Mesothelial cell of epicardium (in vitro differentiated cells): Measurements from ENCODE around the gene SOX5. TPM values are rescaled to one million over a fixed set of nuclear protein-coding genes. Genes with fewer than 3 reads are reported as not detected.

Experiments
- DNase-seq, 2 experiments: peaks; one replicate each; pipeline ENCODE4 v3.0.0; 2021; ENCODE audit warnings: low spot score in 2 of 2; ENCODE audit not compliant: unreplicated experiment in 2 of 2
- H3K27ac Mint-ChIP-seq: 2 replicates; pipeline ENCODE4 v1.8.0; 2021; ENCODE audit warnings: mixed read lengths
- H3K27me3 Mint-ChIP-seq: 2 replicates; pipeline ENCODE4 v1.8.0; 2021; ENCODE audit warnings: low read depth, mixed read lengths
- H3K36me3 Mint-ChIP-seq: 2 replicates; pipeline ENCODE4 v1.8.0; 2021; ENCODE audit warnings: mixed read lengths
- H3K4me1 Mint-ChIP-seq: 2 replicates; pipeline ENCODE4 v1.8.0; 2021; ENCODE audit warnings: mixed read lengths
- H3K4me3 Mint-ChIP-seq: 2 replicates; pipeline ENCODE4 v1.8.0; 2021; ENCODE audit warnings: mild to moderate bottlenecking, moderate library complexity, mixed read lengths
- H3K9me3 Mint-ChIP-seq: 2 replicates; pipeline ENCODE4 v1.8.0; 2021; ENCODE audit warnings: mixed read lengths
- CTCF ChIP-seq: fragments of 200-600 bp; sonication (generic); IDR thresholded peaks from one replicate; pipeline ENCODE4 v1.5.0; 2021; ENCODE audit warnings: antibody characterized with exemption; ENCODE audit not compliant: unreplicated experiment
- total RNA-seq: library from RNA; stranded (reverse); gene quantifications from 3 replicates; pipeline ENCODE4 v1.2.1, GENCODE V29; 2021

The SOX5 gene
- total RNA-seq, 1 donor from 2014 or later = 18.4 TPM

GRCh38 chr12:23708185-23708837 is 241.2 kb downstream of the SOX5 start:
- Mint-ChIP-seq H3K36me3 (no peaks in the 10 kb centered on the region), H3K4me1 (peaks cover 11% of the 10 kb centered on the region), H3K27ac (no peak overlapping the region), H3K9me3 (no peaks in the 10 kb centered on the region), H3K27me3 (no peaks in the 10 kb centered on the region), H3K4me3 (no peak overlapping the region)
- no peak for DNase-seq
- no peak for TF ChIP-seq CTCF

- no peak overlapping the region for H3K4me3 Mint-ChIP-seq
- no peak for DNase-seq
- TF ChIP-seq CTCF = no peak
- H3K27me3 Mint-ChIP-seq = no peaks in the 10 kb centered on the region
- H3K9me3 Mint-ChIP-seq = no peaks in the 10 kb centered on the region
- H3K27ac Mint-ChIP-seq = no peak overlapping the region
- H3K4me1 Mint-ChIP-seq = peaks cover 11% of the 10 kb centered on the region
- H3K36me3 Mint-ChIP-seq = no peaks in the 10 kb centered on the region
Measured at GRCh38 chr12:23707270-23707669, 242.2 kb downstream of the SOX5 start.

GRCh38 chr12:23704992-23705943 is 244.2 kb downstream of the SOX5 start:
- H3K4me1 Mint-ChIP-seq = peaks cover 11% of the 10 kb centered on the region
- no peak for TF ChIP-seq CTCF
- H3K4me3 Mint-ChIP-seq = no peak overlapping the region
- no peaks in the 10 kb centered on the region for H3K27me3 Mint-ChIP-seq
- no peak for DNase-seq
- H3K27ac Mint-ChIP-seq = no peak overlapping the region
- no peaks in the 10 kb centered on the region for H3K9me3 Mint-ChIP-seq
- no peaks in the 10 kb centered on the region for H3K36me3 Mint-ChIP-seq

GRCh38 chr12:23703051-23703450 is 246.4 kb downstream of the SOX5 start:
- no peak overlapping the region for H3K27ac Mint-ChIP-seq
- H3K9me3 Mint-ChIP-seq = no peaks in the 10 kb centered on the region
- no peak for TF ChIP-seq CTCF
- no peaks in the 10 kb centered on the region for H3K27me3 Mint-ChIP-seq
- peaks cover 11% of the 10 kb centered on the region for H3K4me1 Mint-ChIP-seq
- no peak for DNase-seq
- no peak overlapping the region for H3K4me3 Mint-ChIP-seq
- H3K36me3 Mint-ChIP-seq = no peaks in the 10 kb centered on the region

GRCh38 chr12:23699031-23699430 is 250.4 kb downstream of the SOX5 start:
- no peak for TF ChIP-seq CTCF
- Mint-ChIP-seq H3K4me3 (no peak overlapping the region), H3K4me1 (no peaks in the 10 kb centered on the region), H3K27me3 (no peaks in the 10 kb centered on the region), H3K9me3 (peaks cover 4% of the 10 kb centered on the region), H3K36me3 (peaks cover 3% of the 10 kb centered on the region), H3K27ac (no peak overlapping the region)
- no peak for DNase-seq
